MCF 10A (cell line): Measurements from ENCODE around the gene EHMT1. TPM values are rescaled to one million over a fixed set of nuclear protein-coding genes. Genes with fewer than 3 reads are reported as not detected.

Experiments
- BruUV-seq: library from RNA; stranded (reverse); fragments of 400-500 nt; replicated peaks from 2 replicates; lab custom pipeline; 2021; lab: Mats Ljungman, UMichigan
- CTCF ChIA-PET: fragments of 300-600 bp; sonication (Branson Sonifier 250); formaldehyde crosslinking; extraction: SDS; loops from one replicate; lab custom pipeline; 2021; ENCODE audit warnings: antibody characterized with exemption, inconsistent platforms; lab: Yijun Ruan, JAX
- POLR2A ChIA-PET: fragments of 300-600, 350-650 bp; sonication (Branson Sonifier 250); formaldehyde crosslinking; extraction: SDS; loops from one replicate; lab custom pipeline; 2020; ENCODE audit warnings: antibody characterized with exemption, inconsistent platforms; lab: Yijun Ruan, JAX
- DNase-seq: peaks from one replicate; pipeline ENCODE4 v3.0.0-alpha.2; 2018; ENCODE audit not compliant: unreplicated experiment
- H3K27ac Mint-ChIP-seq: one replicate; pipeline ENCODE4 v1.8.0; 2022; ENCODE audit warnings: mild to moderate bottlenecking, low read depth, mixed read lengths; ENCODE audit not compliant: unreplicated experiment
- H3K27me3 Mint-ChIP-seq: one replicate; pipeline ENCODE4 v1.8.0; 2022; ENCODE audit warnings: mixed read lengths; ENCODE audit not compliant: insufficient read depth, unreplicated experiment
- H3K36me3 Mint-ChIP-seq: one replicate; pipeline ENCODE4 v1.8.0; 2022; ENCODE audit warnings: mild to moderate bottlenecking, moderate library complexity, mixed read lengths; ENCODE audit not compliant: insufficient read depth, unreplicated experiment
- H3K4me1 Mint-ChIP-seq: one replicate; pipeline ENCODE4 v1.8.0; 2022; ENCODE audit warnings: mixed read lengths; ENCODE audit not compliant: insufficient read depth, unreplicated experiment
- H3K4me3 Mint-ChIP-seq: one replicate; pipeline ENCODE4 v1.8.0; 2022; ENCODE audit warnings: mild to moderate bottlenecking, moderate library complexity, mixed read lengths; ENCODE audit not compliant: unreplicated experiment
- H3K9me3 Mint-ChIP-seq: one replicate; pipeline ENCODE4 v1.8.0; 2022; ENCODE audit warnings: mixed read lengths; ENCODE audit not compliant: unreplicated experiment
- intact Hi-C: fragments of 100-400 bp; cut with micrococcal nuclease; formaldehyde crosslinking; loops from 2 replicates; pipeline ENCODE4 v1.14.1; 2022
- total RNA-seq: library from RNA; stranded (reverse); gene quantifications from 2 replicates; pipeline ENCODE4 v1.2.3, GENCODE V29; 2022
- TF ChIP-seq, protein P1 (sequence below): fragments of 200-600 bp; IDR thresholded peaks from one replicate; pipeline ENCODE4 v1.8.0; 2022; ENCODE audit warnings: antibody characterized with exemption, mild to moderate bottlenecking; ENCODE audit not compliant: unreplicated experiment

Gene EHMT1
- total RNA-seq, 1 experiment from 2014 or later, result 79.7 TPM

DNA sequence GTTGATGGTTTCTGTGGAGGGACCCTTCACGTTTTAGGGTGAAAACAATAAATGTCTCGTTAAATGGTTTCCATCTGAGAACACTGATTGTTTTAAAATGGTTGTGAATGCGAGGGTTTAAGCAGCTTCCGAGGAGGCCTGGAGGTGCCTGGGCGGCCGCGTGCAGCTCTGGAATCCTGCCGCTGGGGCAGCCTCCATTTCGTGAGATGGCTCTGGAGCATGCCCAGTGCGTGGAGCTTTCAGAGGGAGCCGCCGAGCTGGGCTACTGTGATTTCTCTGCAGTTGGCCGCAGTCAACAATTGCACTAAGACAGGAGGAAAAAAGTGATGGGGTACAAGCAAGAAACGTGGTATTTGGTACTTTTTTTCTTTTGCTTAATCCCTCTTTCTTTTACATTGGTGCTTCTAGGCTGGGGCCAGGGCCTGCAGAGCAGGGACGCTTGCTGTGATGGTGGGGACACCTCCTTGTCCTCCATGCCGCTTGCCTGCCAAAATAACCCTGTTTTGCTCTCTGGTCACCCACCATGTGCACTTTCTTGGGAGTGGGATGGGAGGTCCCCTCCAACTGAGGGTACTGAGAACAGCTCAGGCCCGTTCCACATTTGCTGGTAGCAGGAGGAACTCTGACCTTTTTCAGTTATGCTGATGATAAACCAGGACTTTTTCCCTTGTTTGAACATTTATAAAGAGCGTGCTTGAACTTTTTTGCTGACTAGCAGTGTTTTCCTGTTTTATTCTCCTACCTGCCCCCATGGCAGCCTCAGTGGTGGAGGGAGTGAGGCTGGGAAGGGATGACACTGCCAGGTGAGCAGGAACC, 47.1 kb downstream of the EHMT1 start:
- intact Hi-C loops, result no loop called here
- no peaks in the 10 kb centered on the region for H3K27me3 Mint-ChIP-seq
- H3K9me3 Mint-ChIP-seq, result no peaks in the 10 kb centered on the region
- ChIA-PET CTCF (interaction anchor here (0.6 kb wide), 2 partner anchors 75 to 105 kb away, joined by 3 read pairs; no protein-coding TSS in a partner anchor), POLR2A (interaction anchor here (0.9 kb wide), 1 partner anchor 20 kb away, joined by 5 read pairs; no protein-coding TSS in a partner anchor)
- no peak overlapping the region for H3K27ac Mint-ChIP-seq
- TF ChIP-seq, protein P1, sequence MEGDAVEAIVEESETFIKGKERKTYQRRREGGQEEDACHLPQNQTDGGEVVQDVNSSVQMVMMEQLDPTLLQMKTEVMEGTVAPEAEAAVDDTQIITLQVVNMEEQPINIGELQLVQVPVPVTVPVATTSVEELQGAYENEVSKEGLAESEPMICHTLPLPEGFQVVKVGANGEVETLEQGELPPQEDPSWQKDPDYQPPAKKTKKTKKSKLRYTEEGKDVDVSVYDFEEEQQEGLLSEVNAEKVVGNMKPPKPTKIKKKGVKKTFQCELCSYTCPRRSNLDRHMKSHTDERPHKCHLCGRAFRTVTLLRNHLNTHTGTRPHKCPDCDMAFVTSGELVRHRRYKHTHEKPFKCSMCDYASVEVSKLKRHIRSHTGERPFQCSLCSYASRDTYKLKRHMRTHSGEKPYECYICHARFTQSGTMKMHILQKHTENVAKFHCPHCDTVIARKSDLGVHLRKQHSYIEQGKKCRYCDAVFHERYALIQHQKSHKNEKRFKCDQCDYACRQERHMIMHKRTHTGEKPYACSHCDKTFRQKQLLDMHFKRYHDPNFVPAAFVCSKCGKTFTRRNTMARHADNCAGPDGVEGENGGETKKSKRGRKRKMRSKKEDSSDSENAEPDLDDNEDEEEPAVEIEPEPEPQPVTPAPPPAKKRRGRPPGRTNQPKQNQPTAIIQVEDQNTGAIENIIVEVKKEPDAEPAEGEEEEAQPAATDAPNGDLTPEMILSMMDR, result no peak
- no TSS peak for BruUV-seq
- DNase-seq, result no peak
- no peak overlapping the region for H3K4me3 Mint-ChIP-seq
- peaks cover 62% of the 10 kb centered on the region for H3K36me3 Mint-ChIP-seq
- peaks cover 27% of the 10 kb centered on the region for H3K4me1 Mint-ChIP-seq

DNA sequence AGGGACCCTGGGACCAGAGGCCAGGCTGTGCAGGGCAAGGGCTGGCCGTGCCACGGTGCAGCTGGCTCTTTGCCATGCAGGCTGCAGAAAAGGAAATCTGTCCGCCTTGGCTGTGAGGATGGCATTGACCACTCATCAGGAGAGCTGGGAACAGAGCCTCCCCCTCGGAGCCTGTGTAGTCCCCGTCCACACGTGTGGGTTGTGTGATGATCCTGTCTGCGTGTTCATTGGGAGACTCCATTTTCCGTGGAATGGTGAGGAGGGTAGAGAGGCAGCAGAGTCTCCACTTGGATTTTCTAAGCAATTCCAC, 47.7 kb downstream of the EHMT1 start:
- intact Hi-C loops, result no loop called here
- DNase-seq, result no peak
- no TSS peak for BruUV-seq
- H3K4me1 Mint-ChIP-seq, result peaks cover 28% of the 10 kb centered on the region
- TF ChIP-seq, protein P1, result no peak
- no peaks in the 10 kb centered on the region for H3K9me3 Mint-ChIP-seq
- H3K36me3 Mint-ChIP-seq, result peaks cover 59% of the 10 kb centered on the region
- POLR2A ChIA-PET, result interaction anchor here (0.9 kb wide), 1 partner anchor 19 kb away, joined by 5 read pairs; no protein-coding TSS in a partner anchor
- no peak overlapping the region for H3K27ac Mint-ChIP-seq
- CTCF ChIA-PET, result no interaction called here
- no peak overlapping the region for H3K4me3 Mint-ChIP-seq
- H3K27me3 Mint-ChIP-seq, result no peaks in the 10 kb centered on the region

DNA sequence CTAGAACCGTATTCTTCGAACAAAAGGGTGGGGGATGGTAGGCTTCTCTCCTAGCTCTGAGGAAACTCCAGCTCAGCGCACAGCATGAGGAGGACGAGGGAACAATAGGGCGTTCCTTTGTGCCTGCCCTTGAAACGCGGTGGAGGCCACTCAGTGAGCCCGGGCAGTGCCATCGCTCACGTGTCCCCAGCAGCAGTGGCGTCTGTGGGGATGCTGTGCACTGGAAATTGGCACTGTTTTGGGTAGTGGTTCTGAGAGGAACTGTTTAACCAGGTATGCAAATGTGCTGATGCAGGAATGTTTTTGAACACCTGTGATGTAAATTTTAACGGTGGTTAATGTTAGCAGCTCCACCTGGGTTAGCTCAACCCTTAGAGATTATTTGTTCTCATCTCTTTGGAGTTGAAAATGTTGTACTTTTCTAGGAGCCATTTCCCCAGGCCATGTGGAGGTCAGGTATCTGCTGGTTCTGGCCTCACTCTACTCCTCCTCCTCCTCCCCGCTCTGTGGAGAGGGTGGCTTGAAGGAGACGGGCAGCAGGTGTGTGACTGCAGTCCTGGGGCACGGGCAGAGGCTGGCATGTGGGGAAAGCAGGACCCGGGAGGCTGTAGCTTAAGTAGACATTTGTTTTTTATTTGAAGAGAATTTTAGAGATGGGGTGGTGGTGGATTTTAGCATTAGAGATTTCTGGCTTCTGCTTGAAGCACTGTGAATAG, 48.3 kb downstream of the EHMT1 start:
- CTCF ChIA-PET, result no interaction called here

DNA sequence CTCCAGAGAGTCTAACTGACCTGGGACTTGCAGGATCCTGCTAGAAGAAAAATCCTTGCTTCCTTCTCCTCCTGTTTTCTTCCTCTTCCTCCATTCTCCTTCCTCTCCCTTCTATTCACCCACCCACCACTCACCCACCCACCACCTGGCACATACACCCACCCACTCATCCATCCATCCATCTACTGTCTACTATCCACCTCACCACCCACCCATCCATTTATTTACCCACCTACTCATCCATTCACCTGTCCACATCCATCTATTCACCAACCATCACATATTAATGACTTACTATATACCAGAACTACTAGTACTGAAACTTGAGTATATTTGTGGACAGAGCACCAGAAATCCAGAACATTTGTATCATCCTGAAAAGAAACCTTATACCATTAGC, 49.4 kb downstream of the EHMT1 start:
- Mint-ChIP-seq H3K4me3 (no peak overlapping the region), H3K4me1 (peaks cover 25% of the 10 kb centered on the region), H3K27me3 (no peaks in the 10 kb centered on the region), H3K36me3 (peaks cover 54% of the 10 kb centered on the region), H3K27ac (peak overlapping the region; percentile 76), H3K9me3 (no peaks in the 10 kb centered on the region)
- ChIA-PET POLR2A (no interaction called here), CTCF (no interaction called here)
- TF ChIP-seq, protein P1, result no peak
- BruUV-seq, result no TSS peak
- intact Hi-C loops, result no loop called here
- DNase-seq, result no peak

More for the DNA sequence above, 48.3 kb downstream of the EHMT1 start:
- Mint-ChIP-seq H3K4me3 (no peak overlapping the region), H3K27me3 (no peaks in the 10 kb centered on the region), H3K4me1 (peaks cover 28% of the 10 kb centered on the region), H3K36me3 (peaks cover 55% of the 10 kb centered on the region), H3K27ac (no peak overlapping the region), H3K9me3 (no peaks in the 10 kb centered on the region)
- POLR2A ChIA-PET, result no interaction called here
- BruUV-seq, result no TSS peak
- intact Hi-C loops, result no loop called here
- DNase-seq, result no peak
- TF ChIP-seq, protein P1, result no peak
